Retinal pigment epithelial cell (primary cell): Measurements from ENCODE around the gene BICRAL.

ENCODE experiments used
- DNase-seq: peaks from one replicate; pipeline ENCODE4 v3.0.0-alpha.2; 2010; ENCODE audit warnings: low read depth
- H3K4me3 ChIP-seq: 2 replicates; pipeline ENCODE4 v1.5.1; 2011; ENCODE audit warnings: mild to moderate bottlenecking, low read length, control low read depth, moderate library complexity
- TF ChIP-seq, protein P1 (sequence below): conservative IDR thresholded peaks from 2 replicates; pipeline ENCODE4 v1.5.1; 2011; ENCODE audit warnings: low read depth, low read length, control low read depth, inconsistent platforms

BICRAL gene

DNA sequence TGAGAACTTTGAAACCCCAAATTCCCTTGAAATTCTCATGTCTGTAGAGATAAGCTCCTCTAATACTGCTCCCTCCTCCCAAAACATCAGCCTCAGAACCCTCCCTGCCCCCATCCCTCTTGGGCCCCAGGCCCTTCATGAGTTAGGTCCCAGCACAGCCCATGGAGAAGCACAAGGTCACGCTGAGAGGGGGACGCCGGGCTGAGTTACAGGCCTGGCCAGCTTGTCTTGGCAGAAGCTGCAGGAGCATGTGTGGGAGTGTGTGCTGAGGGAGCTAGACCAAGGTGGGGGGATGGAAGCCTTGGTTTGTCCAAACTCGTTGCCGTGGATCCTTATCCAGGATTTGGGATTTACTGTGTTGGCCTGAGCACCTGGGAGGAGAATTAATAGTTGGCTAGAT lies 125.5 kb downstream of the BICRAL start:
- no peak for DNase-seq
- H3K4me3 ChIP-seq = no peak overlapping the region
- TF ChIP-seq, protein P1, sequence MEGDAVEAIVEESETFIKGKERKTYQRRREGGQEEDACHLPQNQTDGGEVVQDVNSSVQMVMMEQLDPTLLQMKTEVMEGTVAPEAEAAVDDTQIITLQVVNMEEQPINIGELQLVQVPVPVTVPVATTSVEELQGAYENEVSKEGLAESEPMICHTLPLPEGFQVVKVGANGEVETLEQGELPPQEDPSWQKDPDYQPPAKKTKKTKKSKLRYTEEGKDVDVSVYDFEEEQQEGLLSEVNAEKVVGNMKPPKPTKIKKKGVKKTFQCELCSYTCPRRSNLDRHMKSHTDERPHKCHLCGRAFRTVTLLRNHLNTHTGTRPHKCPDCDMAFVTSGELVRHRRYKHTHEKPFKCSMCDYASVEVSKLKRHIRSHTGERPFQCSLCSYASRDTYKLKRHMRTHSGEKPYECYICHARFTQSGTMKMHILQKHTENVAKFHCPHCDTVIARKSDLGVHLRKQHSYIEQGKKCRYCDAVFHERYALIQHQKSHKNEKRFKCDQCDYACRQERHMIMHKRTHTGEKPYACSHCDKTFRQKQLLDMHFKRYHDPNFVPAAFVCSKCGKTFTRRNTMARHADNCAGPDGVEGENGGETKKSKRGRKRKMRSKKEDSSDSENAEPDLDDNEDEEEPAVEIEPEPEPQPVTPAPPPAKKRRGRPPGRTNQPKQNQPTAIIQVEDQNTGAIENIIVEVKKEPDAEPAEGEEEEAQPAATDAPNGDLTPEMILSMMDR = no peak

DNA sequence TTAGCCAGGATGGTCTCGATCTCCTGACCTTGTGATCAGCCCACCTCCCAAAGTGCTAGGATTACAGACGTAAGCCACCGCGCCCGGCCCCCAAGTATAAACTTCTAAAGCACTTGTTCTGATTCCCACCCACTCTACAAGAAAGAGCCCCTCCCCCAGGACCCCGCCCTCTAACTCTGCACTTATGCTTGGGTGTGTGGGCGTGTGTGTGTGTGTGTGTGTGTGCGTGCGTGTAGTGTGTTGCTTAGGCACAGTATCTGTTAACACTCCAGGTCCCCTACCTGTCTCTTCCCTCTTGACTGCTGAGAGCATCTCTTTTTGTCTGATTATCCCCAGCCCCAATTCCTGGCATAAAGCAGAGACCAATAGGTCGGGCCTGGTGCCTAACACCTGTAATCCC lies 128.0 kb downstream of the BICRAL start:
- no peak overlapping the region for H3K4me3 ChIP-seq
- no peak for DNase-seq
- TF ChIP-seq, protein P1 = no peak

DNA sequence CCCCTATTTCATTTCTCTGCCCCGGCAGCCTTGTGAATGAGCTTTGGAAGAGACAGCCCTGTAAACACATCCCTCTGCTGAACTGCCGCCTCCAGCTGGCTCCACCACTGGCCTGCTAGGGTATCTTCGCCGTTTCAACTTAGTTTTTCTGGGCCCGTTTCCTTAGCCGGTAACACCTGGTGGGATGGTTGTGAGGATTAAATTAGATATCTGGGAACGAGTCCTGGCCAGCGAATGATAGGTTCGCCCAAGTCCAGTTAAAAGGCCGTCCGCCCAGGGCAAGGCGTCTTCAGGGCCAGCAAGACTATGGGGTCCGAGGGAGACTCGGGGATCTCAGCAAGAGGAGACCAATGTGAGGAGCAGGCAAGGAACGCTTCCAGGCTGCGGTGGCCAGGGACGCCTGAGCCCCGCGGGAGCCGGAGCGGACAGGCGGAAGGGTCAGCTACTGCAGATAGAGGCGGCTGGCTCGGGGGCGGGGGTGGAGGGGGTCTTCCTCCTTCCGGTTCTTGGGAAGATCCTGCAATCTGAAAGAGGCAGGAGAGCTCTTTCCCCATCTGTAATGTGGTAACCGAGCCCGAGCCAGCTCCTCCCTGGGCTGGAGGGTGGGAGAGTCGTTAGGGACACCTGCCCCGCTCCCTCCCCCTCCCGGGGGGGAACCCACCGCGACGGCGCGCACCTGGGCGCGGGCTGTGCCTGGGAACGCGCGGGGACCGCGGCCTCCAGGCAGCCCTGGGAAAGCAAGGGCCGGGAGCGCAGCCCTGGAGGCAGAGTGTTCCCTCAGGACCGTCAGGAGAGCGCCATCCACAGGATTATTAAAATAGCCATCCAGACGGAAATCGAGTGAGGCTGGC lies 129.5 kb downstream of the BICRAL start:
- H3K4me3 ChIP-seq = peak overlapping the region; percentile 27
- no peak for DNase-seq
- TF ChIP-seq, protein P1 = peak; percentile 34

DNA sequence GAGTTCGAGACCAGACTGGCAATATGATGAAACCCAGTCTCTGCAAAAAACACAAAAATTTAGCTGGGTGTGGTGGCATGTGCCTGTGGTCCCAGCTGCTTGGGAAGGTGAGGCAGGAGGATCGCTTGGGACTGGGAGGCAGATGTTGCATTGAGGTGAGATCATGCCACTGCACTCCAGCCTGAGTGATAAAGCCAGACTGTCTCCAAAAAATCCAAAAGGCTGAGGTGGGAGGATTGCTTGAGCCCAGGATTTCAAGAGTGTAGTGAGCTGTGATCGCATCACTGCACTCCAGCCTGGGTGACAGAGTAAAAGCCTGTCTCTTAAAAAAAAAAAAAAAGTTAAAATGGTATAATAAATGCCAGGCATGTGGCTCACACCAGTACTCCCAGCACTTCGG lies 132.7 kb downstream of the BICRAL start:
- no peak overlapping the region for H3K4me3 ChIP-seq
- DNase-seq = no peak
- TF ChIP-seq, protein P1 = no peak

DNA sequence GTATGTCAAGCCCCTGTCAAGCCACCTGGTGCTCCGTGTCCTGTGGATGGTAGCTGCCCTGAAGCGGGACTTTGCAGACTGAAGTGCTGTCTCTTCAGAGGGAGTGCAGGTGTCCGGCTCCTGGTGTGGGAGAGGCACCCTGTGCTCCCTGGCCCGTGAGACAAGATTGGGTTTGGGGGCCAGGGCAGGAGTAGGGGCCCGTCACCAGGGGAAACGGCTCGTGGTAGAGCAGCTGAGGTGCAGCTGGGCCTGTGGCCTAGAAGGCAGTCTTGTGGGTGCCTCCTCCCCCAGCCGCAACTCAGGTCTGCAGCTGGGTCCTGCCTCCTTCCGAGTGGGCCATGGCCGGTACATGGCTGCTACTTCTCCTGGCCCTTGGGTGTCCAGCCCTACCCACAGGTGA lies 133.9 kb downstream of the BICRAL start, which contains the start of gene PTCRA:
PTCRA (plus strand) TSS at position 322 of the 400 bp plus-strand sequence; CDS start at position 339, 17 bp downstream.
- TF ChIP-seq, protein P1 = no peak
- DNase-seq = no peak
- no peak within 1 kb of the TSS for H3K4me3 ChIP-seq

DNA sequence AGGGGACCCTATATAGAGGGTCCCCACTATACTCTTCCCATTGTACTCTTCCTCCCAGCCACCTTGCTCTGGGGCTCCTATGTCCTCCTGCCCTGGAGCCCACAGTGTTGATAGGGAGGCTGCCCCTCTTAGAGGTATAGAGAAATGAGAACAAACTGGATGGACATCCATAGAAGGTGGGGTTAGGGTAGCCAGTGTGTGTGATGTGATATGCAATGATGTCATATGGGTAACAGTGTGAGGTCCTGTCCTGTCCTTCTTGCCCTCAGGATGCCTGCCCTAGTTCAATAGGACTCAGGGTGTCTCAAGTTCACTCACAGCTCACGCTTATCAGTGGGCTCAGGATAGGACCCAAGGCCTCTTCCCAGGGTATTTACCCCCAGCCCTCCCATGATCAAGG lies 134.4 kb downstream of the BICRAL start:
- TF ChIP-seq, protein P1 = no peak
- DNase-seq = no peak

More for the DNA sequence above, 134.4 kb downstream of the BICRAL start:
- H3K4me3 ChIP-seq = no peak overlapping the region
